SK-N-DZ (cell line): ENCODE data around the gene PTGES2.

ENCODE experiments used
- DNase-seq: peaks from one replicate; pipeline ENCODE4 v3.0.0-alpha.2; 2015; ENCODE audit warnings: low spot score

Gene PTGES2

DNA sequence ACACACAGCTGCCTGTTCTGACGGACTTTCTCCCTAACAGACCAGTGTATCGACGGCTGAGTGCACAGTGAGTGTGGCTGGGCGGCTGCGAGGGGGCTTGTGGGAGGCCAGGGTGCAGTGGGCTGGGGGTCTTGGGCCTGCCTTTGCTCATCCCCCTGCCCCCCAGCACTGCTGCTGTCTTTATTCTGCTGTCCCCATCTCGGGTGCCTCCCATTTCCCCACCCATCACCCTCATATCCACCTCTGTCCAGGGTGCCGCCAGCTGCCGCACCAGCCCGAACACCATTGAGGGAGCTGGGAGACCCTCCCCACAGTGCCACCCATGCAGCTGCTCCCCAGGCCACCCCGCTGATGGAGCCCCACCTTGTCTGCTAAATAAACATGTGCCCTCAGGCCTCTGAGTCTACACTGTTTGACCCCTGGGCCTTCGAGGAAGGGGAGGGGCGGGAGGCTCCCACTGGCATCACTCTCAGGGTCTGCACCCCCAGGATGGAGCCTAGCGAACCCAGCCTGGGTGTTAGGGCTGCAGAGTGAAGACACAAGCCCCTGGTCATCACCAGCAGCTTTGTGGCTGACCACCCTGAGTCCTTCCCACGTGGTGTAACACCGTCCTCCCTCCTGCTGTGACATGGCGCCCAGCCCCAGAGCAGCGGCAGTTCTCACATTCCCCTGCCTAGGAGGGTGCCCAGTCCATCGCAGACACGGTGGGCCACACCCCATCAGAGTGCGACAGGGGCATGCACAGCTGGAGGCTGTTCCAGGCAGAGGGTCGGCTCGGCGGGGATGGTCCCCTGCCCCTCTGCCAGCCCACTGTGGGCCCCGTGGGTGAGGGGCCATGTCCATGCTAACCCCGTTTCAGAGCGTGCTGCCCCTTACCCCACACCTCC lies 25.8 kb upstream of the PTGES2 start:
- DNase-seq = no peak

GRCh38 chr9:128152133-128153059 lies 24.9 kb upstream of the PTGES2 start:
- no peak for DNase-seq

DNA sequence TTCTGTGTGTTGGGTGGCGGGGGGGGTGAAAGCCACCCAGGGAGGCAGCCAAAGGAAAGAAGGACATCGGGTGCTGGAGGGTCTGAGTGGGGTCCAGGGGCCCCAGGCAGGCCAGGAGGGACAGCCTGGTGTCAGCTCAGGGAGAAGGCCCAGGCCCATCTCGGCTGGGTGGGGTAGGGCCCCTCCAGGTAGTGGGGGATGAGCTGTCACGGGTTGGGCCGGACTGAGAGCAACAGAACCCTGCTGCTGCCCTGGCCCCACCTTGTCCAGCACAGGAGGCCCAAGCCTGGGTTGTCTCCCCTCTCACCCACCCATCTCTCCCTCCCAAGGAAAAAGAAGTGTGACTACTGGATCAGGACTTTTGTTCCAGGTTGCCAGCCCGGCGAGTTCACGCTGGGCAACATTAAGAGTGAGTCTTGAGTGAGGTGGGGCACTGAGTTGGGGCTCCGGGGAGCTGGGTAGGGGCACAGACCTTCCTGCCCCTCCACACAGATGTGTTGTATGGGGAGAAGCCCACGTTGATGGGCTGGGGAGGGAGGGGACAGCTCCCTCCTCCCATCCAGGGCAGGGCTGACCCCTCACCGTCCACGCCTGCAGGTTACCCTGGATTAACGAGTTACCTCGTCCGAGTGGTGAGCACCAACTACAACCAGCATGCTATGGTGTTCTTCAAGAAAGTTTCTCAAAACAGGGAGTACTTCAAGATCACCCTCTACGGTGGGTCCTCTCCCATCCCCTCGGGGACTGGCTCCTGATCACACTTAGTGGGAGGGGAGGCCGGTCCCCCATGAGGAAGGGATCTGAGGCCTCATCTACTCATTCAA lies 24.0 kb upstream of the PTGES2 start:
- DNase-seq = no peak

DNA sequence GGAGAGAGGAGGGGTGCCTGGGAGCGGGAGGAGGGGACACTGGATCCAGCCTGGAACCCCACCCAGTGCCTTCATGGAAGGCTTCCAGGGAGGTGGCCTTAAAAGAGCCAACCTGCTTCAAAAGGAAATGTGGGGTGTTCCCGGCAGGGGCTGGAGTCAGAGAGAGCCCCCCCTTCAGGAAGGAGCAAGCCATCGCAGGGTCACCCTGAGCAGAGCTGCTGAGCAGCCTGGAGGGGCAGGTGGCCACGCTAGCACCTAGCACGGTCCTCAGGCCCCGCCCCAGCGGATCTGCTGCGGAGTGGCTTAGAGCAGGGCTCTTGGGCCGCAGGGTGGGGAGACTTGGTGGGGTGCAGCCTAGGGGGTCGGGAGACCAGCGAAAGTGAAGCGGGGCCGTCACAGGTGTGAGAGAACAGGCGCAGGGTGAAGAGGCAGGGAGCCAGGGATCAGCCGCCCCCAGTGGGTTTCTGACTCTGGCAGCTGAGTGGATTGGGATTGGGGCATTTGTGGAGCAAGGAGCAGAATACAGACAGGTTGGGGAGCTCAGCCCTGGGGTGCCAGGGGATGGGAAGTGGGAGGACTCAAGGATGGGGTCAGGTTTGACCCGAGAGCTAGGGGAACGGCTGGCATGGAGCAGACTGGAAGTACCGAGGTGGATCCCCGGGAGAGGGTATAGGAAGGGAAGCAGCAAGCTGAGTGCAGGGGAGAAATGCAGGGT lies 23.2 kb upstream of the PTGES2 start:
- DNase-seq = peak; percentile 59

- no peak for DNase-seq
Measured at GRCh38 chr9:128149951-128150593, 22.5 kb upstream of the PTGES2 start.

- no peak for DNase-seq
Measured at GRCh38 chr9:128149001-128149701, 21.6 kb upstream of the PTGES2 start, which contains the start of gene LCN2. Gene LCN2, plus strand, starts transcription at chr9:128149453. Its CDS starts 73 bp downstream, at chr9:128149526.

GRCh38 chr9:128148509-128149000 lies 21.0 kb upstream of the PTGES2 start:
- no peak for DNase-seq

DNA sequence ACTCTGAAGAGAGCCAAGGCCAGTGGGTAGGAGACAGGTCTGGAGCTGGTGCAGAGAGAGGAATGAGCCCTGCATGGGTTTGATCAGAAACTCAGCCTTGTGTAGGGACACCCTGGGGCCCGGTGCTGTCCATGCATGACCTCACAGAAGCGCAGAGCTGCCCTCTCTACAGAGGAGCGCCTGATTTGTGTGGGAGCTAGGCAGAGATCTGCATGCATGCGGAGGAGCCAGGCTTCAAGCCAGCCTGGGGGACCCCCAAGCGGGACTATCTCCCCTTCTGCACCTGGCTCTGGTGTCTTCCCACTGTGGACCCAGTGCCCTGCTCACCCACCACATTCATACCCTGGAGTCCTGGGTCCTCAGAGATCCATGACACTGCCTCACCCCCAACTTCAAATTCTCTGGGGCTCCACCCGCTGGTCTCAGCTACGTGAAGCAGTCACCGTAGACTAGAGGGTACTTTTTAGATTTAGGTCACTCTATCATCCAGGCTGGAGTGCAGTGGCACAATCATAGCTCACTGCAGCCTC lies 19.1 kb upstream of the PTGES2 start:
- DNase-seq = no peak

- no peak for DNase-seq
Measured at GRCh38 chr9:128145951-128146351, 18.4 kb upstream of the PTGES2 start.

DNA sequence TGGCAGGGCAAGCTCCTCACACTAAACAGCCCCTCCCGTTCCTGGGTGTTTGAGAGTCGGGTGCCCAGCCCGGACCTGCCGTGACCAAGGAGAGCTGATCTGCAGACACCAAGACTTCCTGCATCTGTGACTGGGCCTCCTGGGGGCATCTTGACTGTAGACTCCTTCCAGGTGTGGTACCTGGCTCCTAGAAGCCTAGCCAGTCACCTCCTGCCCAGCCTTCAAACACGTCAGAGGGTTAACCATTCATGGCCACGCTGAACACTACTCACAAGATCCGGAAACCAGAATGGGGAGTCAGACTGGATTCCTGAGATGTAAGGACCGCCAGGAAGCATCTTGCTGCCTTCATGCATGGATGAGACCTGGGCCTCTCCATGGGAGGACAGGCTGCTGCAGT lies 18.0 kb upstream of the PTGES2 start:
- no peak for DNase-seq

GRCh38 chr9:128144239-128145181 lies 17.0 kb upstream of the PTGES2 start:
- no peak for DNase-seq

DNA sequence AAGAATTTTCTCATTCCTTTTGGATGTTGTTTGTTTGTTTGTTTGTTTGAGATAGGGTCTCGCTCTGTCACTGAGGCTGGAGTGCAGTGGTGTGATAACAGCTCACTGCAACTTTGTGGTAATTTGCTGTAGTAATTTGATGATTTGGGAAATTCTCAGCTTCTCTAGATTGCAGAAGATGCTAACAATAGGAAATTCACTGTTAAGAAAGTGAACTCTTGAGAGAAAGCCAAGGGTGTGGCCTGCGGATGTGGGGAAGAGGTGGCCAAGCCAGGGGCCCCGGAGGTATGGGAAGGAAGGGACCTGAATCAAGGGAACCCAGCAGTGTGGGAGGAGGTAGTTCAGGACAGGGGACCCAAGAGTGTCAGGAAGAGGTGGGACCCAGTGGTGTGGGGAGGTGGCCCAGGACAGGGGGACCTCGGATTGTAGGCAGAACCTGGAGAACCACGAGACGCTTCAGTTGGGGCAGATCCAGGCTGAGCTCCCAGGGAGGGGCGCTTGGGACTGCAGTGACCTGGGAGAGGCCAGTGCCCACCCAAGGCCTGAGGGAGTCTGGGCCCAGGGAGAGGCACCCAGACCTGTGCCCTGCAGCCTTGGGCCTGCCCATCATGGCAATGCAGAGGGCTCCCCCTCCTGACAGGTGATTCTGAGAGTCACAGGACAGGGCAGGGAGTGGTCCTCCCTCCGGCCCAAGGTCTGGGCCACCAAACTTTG lies 16.2 kb upstream of the PTGES2 start:
- DNase-seq = no peak

DNA sequence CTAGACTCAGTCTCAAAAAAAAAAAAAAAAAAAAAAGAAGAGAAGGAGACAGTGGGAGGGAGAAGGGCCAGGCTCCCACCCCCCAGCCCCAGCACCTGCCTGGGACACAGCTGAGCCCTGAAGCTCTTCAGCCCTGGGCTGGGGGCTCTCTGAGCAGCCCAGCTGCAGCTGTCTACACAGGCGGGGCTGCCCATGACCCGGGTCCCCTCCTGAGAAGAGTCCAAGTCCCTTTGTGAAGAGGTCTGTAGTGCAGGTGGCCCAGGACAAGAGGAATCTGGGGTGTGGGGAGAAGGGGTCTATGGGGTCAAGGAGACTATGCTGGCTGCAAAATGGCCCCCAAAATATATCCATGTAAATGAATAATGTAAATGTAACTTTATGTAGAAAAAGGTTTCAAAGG lies 15.1 kb upstream of the PTGES2 start:
- DNase-seq = no peak

- DNase-seq = no peak
Measured at GRCh38 chr9:128142061-128142460, 14.5 kb upstream of the PTGES2 start.

DNA sequence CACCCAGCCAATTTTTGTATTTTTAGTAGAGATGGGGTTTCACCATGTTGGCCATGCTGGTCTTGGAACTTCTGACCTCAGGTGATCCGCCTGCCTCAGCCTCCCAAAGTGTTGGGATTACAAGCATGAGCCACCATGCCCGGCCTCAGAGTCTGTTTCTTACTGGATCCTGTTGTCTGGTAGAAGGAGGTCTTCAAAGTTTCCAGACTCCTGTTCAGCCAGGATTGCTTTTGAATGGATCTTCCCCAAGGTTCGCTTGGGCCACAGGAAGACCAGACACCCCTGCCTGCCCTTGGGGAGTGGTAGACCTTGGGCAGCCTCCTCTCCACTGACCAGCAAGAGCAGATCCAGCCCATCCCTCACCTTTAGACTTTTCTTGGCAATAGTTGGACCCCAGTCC lies 14.1 kb upstream of the PTGES2 start:
- no peak for DNase-seq

- no peak for DNase-seq
Measured at GRCh38 chr9:128139621-128140020, 12.1 kb upstream of the PTGES2 start.

DNA sequence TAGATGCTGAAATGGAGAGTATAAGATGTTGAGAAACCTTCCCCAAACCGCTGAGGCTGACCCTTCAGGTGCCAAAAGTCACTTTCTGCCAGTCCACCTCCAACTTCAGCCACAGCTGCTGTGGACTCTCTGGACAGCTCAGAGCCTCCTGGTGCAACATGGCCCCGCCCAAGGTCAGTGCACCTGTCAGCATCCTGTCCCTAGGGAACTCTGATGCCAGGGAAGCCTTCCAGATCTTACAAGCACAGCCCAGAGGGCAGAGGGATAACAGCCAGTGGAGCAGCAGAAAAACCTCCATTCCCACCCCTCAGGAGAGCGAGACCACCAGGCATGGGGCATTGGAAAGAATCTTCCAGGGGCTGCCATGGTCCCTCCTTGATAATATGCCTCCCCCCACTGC lies 10.5 kb upstream of the PTGES2 start:
- no peak for DNase-seq
